ENCODE results near the gene RNF151.

Gene RNF151

DNA sequence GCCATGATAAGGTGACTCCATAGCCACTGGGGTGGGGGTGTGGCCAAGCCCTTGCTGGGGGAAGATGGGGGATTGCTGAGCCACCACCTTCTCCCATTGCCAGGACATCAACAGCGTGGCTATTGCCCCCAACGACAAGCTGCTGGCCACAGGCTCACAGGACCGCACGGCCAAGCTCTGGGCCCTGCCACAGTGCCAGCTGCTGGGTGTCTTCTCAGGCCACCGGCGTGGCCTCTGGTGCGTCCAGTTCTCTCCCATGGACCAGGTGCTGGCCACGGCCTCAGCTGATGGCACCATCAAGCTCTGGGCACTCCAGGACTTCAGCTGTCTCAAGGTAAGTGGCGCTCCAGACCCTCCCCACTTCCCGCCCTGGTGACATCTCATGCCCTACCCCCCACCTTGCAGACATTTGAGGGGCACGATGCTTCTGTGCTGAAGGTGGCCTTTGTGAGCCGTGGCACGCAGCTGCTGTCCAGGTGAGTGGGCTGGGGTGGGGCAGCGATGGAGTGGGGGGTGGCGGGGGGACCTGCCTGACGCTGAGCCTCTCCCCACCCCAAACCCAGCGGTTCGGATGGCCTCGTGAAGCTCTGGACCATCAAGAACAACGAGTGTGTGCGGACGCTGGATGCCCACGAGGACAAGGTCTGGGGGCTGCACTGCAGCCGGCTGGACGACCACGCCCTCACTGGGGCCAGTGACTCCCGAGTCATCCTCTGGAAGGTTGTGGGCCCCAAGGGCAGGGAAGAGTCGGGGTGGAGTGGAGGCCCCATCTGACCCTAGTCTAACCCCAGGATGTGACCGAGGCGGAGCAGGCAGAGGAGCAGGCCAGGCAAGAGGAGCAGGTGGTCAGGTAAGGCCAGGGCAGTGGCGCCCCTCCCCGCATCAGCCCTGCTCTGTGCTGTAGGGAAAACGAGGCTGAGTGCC, 10.6 kb downstream of the RNF151 start:
- Histone ChIP-seq H3K4me3 (no peak overlapping the region), H3K27ac (no peak overlapping the region)
- TF ChIP-seq, protein P1, sequence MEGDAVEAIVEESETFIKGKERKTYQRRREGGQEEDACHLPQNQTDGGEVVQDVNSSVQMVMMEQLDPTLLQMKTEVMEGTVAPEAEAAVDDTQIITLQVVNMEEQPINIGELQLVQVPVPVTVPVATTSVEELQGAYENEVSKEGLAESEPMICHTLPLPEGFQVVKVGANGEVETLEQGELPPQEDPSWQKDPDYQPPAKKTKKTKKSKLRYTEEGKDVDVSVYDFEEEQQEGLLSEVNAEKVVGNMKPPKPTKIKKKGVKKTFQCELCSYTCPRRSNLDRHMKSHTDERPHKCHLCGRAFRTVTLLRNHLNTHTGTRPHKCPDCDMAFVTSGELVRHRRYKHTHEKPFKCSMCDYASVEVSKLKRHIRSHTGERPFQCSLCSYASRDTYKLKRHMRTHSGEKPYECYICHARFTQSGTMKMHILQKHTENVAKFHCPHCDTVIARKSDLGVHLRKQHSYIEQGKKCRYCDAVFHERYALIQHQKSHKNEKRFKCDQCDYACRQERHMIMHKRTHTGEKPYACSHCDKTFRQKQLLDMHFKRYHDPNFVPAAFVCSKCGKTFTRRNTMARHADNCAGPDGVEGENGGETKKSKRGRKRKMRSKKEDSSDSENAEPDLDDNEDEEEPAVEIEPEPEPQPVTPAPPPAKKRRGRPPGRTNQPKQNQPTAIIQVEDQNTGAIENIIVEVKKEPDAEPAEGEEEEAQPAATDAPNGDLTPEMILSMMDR (IDR thresholded peaks at IDR 0.05): no peak
- no peak for DNase-seq (ENCODE audit: low spot score)

DNA sequence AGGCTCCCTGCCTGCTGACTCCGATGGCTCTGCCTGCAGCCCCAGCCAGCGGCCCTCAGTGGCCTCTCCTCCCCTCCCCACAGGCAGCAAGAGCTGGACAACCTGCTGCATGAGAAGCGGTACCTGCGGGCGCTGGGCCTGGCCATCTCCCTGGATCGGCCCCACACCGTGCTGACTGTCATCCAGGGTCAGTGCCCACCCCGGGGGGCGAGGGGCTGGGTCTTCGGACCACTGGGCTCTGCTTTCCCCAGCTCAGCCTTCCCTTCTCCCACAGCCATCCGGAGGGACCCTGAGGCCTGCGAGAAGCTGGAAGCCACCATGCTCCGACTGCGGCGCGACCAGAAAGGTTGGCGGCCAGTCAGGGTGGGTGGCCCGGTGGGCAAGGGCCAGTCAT, 11.2 kb downstream of the RNF151 start:
- no peak overlapping the region for H3K4me3 ChIP-seq
- TF ChIP-seq, protein P1 (IDR thresholded peaks at IDR 0.05): no peak
- no peak overlapping the region for H3K27ac ChIP-seq
- DNase-seq (ENCODE audit: low spot score): no peak

DNA sequence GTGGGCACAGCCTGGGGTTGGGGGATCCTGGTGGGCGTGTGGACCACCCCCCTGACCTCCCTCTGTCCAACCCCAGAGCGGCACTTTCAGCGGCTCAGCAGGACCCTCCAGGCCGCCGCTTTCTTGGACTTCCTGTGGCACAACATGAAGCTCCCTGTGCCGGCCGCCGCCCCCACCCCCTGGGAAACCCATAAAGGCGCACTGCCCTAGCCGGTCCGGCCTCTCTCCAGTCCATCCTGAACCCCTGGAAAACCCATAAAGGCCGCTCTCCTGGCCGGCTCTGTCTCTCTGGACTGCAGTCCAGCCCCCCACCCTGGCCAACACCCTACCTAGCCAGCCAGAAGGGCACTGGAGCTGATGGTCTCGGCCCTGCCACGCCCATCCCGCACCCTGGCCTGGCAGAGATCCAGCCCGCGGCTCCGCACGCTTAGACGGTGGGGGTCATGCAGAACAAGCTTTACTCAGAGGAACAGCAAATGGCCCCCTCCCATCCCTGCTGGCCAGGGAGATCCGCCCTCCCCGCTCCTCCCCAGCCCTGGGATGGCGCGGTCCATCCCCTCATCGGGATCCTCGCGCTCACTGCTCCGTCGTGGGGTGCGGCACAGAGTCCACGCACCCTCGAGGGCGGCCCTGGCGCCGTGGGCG, 11.9 kb downstream of the RNF151 start:
- no peak overlapping the region for H3K27ac ChIP-seq
- H3K4me3 ChIP-seq: no peak overlapping the region
- DNase-seq (ENCODE audit: low spot score): no peak
- TF ChIP-seq, protein P1 (IDR thresholded peaks at IDR 0.05): no peak

DNA sequence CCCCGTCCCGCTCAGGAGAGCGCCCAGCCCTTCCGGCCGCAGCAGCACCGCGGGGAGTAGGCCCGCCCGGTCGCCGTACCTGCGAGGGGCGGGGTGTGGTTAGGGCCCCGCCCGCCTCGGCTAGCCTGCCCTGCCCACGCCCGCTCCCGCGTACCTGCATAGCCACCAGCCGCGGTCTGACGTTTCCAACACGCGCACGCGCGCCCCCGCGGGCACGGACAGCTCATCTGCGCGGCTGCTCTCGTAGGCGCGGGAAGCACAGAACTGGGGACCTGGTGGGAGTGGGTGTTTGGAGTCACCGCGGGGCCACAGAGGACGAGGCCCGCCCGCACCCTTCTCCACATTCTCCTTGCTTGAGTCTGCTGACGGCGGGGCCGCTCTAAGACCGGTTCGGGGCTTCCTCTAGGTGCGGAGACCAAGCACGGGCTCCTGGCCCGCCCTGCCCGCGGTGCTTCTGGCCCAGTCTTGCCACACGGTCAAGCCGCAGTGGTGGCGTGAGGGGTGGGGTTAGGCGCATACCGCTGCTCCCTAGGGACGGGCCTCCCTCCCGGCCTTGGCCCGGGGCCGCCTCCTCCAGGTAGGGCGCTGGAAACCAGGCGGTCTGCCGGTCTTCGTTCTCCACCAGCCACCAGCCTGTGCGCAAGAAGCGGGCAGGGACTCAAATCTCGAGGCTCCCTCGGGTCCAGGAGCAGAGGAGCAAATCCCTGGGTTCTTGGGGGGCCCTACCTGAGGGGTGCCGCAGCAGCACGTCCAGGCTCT, 12.8 kb downstream of the RNF151 start:
- TF ChIP-seq, protein P1 (IDR thresholded peaks at IDR 0.05): no peak
- DNase-seq (ENCODE audit: low spot score): no peak
- no peak overlapping the region for H3K27ac ChIP-seq
- no peak overlapping the region for H3K4me3 ChIP-seq

DNA sequence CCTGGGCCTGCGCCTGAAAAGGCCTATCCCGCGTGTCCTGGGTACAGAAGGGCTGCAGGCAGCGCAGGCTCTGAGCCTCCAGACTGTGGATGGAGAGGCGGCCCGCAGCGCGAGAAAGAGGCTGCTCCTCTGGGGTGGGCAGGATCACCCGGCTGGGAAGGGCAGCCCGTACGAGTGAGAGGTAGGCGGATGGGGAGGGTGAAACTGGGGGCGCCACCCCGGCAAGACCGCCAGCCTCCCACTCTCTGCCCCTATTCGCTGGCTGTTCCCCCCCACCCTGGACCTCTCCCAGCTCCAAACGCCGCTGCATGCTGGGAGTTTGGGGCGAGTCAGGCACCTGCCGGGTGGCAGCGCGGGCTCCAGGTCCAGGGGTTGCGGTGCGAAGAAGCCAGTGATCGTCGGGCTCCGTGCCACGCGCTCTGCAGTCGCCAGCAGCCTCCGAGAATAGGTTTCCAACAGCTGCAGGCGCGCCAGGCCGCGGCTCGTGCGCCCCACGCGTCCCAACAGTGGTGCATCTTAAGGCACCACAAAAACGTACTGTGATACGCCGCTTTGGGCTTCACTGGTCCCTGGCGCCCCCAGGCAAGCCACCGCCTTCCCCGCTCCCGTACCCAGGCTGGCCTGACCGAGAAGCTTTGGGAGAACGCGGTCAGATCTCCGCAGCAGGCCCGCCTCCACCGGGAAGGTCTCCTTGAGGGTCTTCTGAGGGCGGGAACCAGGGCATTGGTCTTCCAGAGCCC, 13.5 kb downstream of the RNF151 start:
- DNase-seq (ENCODE audit: low spot score): no peak
- no peak overlapping the region for H3K27ac ChIP-seq
- TF ChIP-seq, protein P1 (IDR thresholded peaks at IDR 0.05): no peak
- H3K4me3 ChIP-seq: no peak overlapping the region

DNA sequence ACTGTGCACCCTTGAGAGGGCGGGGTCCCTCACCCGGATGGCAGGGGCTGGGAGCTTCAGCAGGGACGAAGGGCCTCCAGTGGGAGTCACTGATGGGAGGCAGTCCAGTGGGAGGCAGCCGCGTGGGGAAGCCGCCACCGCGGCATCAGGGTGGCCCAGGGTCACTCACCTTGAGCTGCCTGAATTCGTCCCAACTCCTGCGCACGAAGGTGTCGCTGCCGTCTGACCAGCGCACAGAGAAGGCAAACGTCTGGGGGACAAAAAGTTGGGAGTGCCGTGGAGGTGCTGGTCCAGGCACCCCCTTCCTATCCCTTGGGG, 14.1 kb downstream of the RNF151 start:
- H3K4me3 ChIP-seq: no peak overlapping the region
- no peak overlapping the region for H3K27ac ChIP-seq

More for the DNA sequence above, 14.1 kb downstream of the RNF151 start:
- TF ChIP-seq, protein P1 (IDR thresholded peaks at IDR 0.05): no peak
- no peak for DNase-seq (ENCODE audit: low spot score)

All from coronary artery (tissue), 2 donors.